Testis (tissue), 2 donors: ENCODE measurements around the gene KRT36.

ENCODE experiments used
- CTCF ChIP-seq, 3 experiments: fragments of 450-650 bp in 2 of 3; fragments of 200-600 bp in 1 of 3; sonication (generic) in 1 of 3; IDR thresholded peaks; one replicate each; pipeline ENCODE4 v1.5.1; 2016 to 2019; ENCODE audit warnings: antibody characterized with exemption in 3 of 3, mild to moderate bottlenecking in 2 of 3, moderate library complexity in 1 of 3
- POLR2A ChIP-seq: fragments of 450-650 bp; IDR thresholded peaks from one replicate; pipeline ENCODE4 v1.6.1; 2017; ENCODE audit warnings: antibody characterized with exemption, mild to moderate bottlenecking, moderate library complexity

GRCh38 chr17:41527063-41528023 lies 37.6 kb upstream of the KRT36 start:
- TF ChIP-seq POLR2A (no peak), CTCF (IDR thresholded peaks at IDR 0.05) (no peak)
